ENCODE data around the gene EPN2.

EPN2 gene

GRCh38 chr17:19311016-19311415, 73.8 kb downstream of the EPN2 start:
- no peak for DNase-seq (ENCODE audit: low read depth, low spot score)

- no peak for DNase-seq (ENCODE audit: low read depth, low spot score)
Measured at GRCh38 chr17:19311421-19312215, 74.5 kb downstream of the EPN2 start.

DNA sequence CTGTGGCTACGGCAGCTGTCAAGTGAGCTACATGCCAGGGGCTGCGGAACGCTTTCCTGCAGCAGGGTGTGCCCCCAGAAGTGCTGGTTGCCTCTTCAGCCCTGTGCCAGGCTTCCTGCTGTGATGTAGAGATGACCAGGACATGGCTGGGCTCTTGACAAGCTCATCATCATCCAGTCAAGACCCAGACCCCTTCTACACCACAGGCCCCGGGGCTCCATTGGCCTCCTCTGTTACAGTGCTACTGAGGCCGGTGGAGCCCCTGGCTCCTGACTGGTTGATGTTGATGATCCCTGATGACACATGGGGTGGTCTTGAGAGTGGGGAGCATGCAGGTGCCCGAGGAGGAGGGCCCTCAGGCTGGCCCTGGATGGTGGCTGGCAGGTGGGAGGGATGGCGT, 75.2 kb downstream of the EPN2 start:
- no peak for DNase-seq (ENCODE audit: low read depth, low spot score)

- DNase-seq (ENCODE audit: low read depth, low spot score) = no peak
Measured at GRCh38 chr17:19313066-19313745, 76.0 kb downstream of the EPN2 start.

DNA sequence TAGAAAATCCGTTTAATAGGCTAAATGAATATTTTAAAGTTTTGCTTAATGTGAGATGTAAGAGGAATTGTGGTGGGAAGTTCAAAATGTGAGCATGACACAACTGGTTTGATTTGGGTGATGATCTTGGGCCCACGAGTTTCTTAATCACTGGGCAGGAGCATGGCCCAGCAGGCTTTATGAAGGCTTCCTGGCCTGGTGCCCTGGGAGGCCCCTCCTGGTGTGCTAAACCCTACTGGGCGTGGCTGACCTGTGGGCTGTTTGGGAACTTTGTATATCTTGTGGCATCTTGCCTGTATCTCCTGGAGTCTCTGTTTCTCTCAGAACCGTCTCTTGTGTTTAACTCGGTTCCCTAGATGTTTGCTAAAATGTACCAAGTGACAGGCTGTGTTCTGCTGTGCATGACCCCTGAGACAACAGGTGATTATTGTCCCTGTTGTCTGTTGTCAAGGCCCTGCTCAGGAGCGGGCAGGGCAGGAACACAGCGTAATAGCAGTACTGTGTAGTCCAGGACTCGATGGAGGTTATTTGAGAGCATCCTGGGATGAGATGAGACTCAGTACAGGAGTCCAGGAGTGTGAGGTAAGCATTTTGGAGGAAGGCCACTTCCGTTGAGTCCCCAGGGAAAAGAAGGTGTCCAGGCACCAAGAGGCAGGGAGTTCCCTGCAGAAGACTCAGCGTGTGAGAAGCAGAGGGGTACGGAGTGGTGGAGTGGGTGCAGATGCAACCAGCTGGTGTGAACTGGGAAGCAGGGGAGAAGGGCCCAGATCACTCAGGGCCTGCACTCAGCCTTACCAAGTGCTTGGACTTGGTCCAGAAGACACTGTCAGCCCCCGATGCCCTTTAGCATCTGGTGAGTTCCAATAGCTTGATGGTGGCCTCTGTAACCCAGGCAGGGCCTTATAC, 76.8 kb downstream of the EPN2 start:
- DNase-seq (ENCODE audit: low read depth, low spot score) = no peak

DNA sequence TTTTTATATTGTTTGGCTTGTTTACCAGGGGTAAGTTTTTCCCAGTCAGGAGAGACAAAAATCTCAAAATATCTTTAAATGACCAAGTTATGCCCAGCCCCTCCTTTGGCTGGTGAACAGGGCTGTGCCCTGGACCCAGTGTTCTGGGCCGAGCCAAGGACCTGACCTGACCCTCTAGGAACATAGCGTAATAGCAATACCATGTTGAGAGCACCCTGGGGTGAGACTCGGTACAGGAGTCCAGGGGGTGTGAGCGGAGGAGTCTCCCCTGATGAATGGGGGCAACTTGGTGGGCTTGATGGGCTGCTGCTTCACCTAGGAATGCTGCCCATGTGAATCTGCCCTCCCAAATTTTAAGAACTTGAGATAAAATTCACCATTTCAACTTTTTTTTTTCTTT, 77.9 kb downstream of the EPN2 start:
- DNase-seq (ENCODE audit: low read depth, low spot score) = no peak

DNA sequence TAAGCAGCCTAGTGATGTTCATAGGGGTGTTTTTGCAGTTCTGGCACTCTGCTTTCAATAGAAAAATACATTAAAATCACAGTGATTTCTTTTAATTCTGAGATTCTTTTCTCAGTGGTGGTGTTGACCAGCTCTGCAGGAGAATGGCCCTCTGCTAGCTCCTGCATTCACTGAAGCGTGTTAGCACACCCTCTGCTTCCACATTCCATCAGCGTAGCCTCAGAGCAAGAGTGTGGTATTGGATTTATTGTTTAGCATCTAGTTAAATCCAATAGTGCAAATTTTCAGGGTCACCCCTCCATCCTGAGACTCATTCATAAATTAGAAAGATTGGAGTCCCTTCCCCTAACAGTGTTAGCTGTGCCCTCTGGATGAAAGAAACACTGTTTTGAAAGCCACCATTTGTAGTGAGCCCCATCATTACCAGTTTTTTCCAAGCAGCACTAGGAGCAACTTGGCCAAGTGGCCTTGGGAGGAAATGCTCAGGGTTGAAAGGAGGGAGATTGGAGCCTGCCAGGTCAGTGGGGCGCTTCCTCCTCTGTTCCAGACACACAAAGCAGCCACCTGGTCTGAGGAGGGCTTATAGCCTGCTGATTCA, 79.7 kb downstream of the EPN2 start:
- DNase-seq (ENCODE audit: low read depth, low spot score) = no peak

DNA sequence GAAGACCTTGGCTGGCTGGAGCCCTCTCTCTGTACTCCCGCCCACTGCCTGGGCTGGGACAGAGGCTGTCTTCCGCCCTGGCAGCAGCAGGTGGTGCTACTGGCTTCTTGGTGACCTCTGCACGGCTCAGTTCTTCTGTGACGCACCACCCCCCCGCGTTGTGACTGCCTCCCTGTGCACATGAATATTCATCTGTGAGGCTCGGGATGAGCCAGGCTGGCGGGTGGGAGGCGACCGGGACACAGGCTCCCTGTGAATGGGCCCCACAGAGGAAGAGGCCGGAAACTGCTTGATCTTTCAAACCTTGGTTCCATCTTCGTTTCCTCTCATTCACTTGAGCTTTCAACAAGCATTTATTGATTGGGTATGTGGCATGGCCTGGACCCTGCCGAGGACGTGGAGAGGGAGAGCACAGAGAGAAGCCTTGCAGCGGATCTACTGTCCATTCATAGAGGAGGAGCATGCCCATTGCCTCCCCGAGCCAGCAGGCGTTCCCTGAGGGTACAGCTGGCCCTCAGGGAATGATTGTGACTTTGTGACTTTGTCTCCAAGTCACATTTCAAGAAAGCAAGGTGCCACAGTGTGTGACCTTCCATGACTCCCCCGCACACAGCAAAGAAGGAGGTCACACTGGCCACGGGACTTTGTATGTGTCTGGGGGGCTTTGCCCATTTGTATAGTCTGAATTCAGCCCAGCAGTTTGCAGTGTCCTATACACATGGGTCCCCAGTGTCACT, 80.4 kb downstream of the EPN2 start:
- no peak for DNase-seq (ENCODE audit: low read depth, low spot score)

- no peak for DNase-seq (ENCODE audit: low read depth, low spot score)
Measured at GRCh38 chr17:19318611-19319010, 81.4 kb downstream of the EPN2 start.

GRCh38 chr17:19319771-19320505, 82.8 kb downstream of the EPN2 start:
- DNase-seq (ENCODE audit: low read depth, low spot score) = no peak

GRCh38 chr17:19320876-19321275, 83.7 kb downstream of the EPN2 start:
- DNase-seq (ENCODE audit: low read depth, low spot score) = no peak

- DNase-seq (ENCODE audit: low read depth, low spot score) = no peak
Measured at GRCh38 chr17:19321481-19322128, 84.4 kb downstream of the EPN2 start.

GRCh38 chr17:19322129-19322505, 85.0 kb downstream of the EPN2 start:
- DNase-seq (ENCODE audit: low read depth, low spot score) = no peak

DNA sequence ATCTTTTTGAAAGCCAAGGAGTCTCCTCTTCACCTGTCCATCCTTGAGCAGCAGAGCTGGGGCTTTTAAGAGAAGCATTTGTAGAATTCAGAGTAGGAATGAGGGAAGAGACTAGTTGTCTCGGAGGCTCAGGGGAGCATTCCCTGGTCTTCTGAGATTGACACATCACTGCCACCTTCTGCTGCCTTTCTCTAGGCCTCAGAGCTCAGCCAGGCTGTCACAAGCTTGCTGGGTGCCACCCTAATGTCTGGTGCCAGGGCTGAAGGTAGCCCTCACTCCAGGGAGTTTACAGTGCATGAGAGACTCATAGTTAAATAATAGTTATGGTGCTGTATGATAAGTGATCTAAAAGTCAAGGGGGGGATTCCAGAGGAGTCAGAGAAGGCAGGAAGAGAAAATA, 85.7 kb downstream of the EPN2 start:
- no peak for DNase-seq (ENCODE audit: low read depth, low spot score)

DNA sequence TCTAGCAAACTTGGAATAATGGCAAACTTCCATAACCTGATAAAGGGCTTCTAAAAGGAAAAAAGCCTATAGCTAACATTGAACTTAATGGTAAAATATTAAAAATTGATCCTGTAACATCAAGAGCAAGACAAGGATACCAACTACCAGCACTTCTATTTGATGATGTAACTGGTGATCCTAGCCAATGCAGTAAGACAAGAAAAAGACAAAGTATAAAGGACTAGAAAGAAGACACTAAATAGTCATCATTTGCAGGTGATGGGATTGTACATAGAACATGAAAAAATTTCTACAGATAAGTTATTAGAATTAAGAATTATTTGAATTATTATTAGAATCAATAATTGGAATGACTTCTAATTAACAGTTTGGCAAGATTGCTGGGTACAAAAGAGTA, 88.4 kb downstream of the EPN2 start:
- no peak for DNase-seq (ENCODE audit: low read depth, low spot score)

GRCh38 chr17:19327031-19327783, 90.0 kb downstream of the EPN2 start:
- no peak for DNase-seq (ENCODE audit: low read depth, low spot score)

GRCh38 chr17:19328441-19329061, 91.4 kb downstream of the EPN2 start:
- DNase-seq (ENCODE audit: low read depth, low spot score) = no peak

GRCh38 chr17:19329136-19329535, 92.0 kb downstream of the EPN2 start:
- DNase-seq (ENCODE audit: low read depth, low spot score) = no peak

GRCh38 chr17:19329839-19330238, 92.7 kb downstream of the EPN2 start:
- DNase-seq (ENCODE audit: low read depth, low spot score) = no peak
